Measurements from ENCODE around the gene GOSR2. TPM values are rescaled to one million over a fixed set of nuclear protein-coding genes. Genes with fewer than 3 reads are reported as not detected.

The GOSR2 gene
- total RNA-seq, 2 experiments from 2014 or later: 67.2 to 68.5 TPM

DNA sequence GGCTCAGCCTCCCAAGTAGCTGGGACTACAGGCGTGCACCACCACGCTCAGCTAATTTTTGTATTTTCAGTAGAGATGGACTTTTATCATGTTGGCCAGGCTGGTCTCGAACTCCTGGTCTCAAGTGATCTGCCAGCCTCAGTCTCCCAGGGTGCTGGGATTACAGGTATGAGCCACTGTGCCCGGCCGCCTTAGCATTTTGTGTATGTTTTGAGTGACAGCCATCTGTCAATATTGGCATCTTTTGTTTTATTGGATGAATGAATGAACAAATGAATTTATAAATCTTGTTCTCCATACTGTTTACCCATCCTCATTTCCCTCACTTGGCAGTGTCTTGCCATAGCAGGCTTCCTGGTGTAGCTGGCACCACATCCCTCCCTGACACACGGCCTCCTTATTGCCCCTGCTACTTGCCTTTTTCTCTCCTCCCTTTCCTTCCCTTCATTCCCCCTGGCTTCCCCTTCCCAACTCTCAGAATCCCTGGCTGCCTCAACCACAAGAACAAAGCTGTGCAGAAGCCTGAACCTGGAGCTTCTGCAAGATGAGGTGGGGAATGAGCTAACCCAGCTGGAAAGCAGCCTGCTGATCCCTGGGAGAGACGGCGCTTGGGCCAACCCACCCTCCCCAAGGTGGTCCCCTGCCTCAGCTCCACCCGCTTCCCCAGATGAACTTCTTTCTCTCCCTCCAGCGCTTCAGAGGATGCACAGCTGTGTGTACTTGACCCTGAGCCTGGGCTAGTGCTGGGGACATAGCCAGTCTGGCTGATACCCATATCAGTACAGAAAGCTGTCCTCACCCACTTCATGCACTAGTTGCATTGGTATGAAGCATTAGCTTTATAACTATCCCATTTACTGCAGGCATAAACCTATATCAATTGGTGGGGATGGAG lies 37.3 kb upstream of the GOSR2 start:
- POLR2A ChIA-PET: interaction anchor here (0.6 to 1.1 kb wide), 2 partner anchors 57 to 321 kb away, joined by 3 read pairs; no protein-coding TSS in a partner anchor
- H3K4me1 Mint-ChIP-seq: no peaks in the 10 kb centered on the region
- H3K4me3 Mint-ChIP-seq: no peak overlapping the region
- no peaks in the 10 kb centered on the region for H3K9me3 Mint-ChIP-seq
- no peaks in the 10 kb centered on the region for H3K36me3 Mint-ChIP-seq
- DNase-seq (no peak), ATAC-seq (ENCODE audit: low read depth) (no peak)
- peaks cover 7% of the 10 kb centered on the region for H3K27me3 Mint-ChIP-seq
- H3K27ac Mint-ChIP-seq: no peak overlapping the region

DNA sequence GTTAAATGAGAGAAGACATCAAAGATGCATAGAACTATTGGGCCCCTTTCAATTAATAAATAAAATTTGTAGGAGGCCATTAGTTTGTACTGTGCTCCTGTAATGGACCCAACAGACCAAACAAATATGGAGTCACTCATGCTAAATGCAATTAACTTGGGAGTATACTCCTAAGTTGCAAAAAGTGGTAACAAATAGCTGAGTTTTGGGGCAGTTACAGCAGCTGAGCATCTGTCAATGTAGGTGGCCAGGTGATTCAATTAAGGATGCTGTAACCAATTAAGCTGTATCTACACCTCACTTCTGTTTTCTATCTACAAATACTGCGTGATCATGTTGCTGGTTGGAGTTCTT lies 36.7 kb upstream of the GOSR2 start:
- H3K4me3 Mint-ChIP-seq: no peak overlapping the region
- DNase-seq (no peak), ATAC-seq (ENCODE audit: low read depth) (no peak)

DNA sequence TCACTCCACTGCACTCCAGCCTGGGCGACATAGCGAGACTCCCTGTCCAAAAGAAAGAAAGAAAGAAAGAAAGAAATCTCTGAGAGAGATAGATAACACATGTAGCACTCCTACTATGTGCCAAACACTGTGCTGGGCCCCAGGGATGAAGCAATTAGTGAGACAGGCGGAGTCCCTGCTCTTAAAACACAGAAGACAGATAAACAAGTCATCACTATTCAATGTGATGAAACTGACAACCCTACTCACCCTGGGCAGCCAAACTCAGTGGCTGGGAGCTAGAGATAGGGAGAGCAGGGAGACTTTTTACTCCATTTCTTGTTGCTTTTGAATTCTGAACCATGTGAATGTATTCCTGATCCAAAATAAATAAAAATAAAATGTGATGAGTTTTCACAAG lies 35.2 kb upstream of the GOSR2 start:
- no peak for DNase-seq
- Mint-ChIP-seq H3K27me3 (peaks cover 9% of the 10 kb centered on the region), H3K4me3 (no peak overlapping the region), H3K36me3 (no peaks in the 10 kb centered on the region), H3K9me3 (no peaks in the 10 kb centered on the region), H3K27ac (no peak overlapping the region), H3K4me1 (no peaks in the 10 kb centered on the region)
- POLR2A ChIA-PET: no interaction called here
- no peak for ATAC-seq (ENCODE audit: low read depth)

More for the DNA sequence above, 36.7 kb upstream of the GOSR2 start:
- POLR2A ChIA-PET: interaction anchor here (0.6 to 1.1 kb wide), 2 partner anchors 58 to 320 kb away, joined by 3 read pairs; no protein-coding TSS in a partner anchor
- H3K27me3 Mint-ChIP-seq: peaks cover 9% of the 10 kb centered on the region
- no peaks in the 10 kb centered on the region for H3K4me1 Mint-ChIP-seq
- no peaks in the 10 kb centered on the region for H3K36me3 Mint-ChIP-seq
- no peaks in the 10 kb centered on the region for H3K9me3 Mint-ChIP-seq
- H3K27ac Mint-ChIP-seq: no peak overlapping the region

DNA sequence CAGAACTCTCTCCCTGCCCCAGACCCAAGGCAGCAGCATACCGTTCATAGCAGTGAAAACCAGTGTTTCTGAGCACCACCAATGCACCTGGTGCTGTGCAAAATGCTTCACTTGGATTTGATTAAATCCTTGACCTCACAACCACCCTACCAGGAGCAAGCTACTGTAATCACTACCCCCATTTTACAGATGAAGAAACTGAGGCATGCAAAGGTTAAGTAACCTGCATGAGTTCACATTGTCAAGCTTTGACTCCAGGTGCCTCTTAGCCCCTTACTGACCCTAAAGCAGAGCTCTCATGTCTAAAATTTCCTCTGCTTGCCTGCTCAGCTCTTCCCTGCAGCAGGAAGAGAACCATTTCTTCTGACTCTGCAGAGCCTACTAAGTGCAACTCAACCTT lies 34.2 kb upstream of the GOSR2 start:
- POLR2A ChIA-PET: no interaction called here
- no peak for DNase-seq
- Mint-ChIP-seq H3K4me1 (no peaks in the 10 kb centered on the region), H3K27me3 (peaks cover 15% of the 10 kb centered on the region), H3K36me3 (no peaks in the 10 kb centered on the region), H3K27ac (no peak overlapping the region), H3K9me3 (no peaks in the 10 kb centered on the region), H3K4me3 (no peak overlapping the region)
- no peak for ATAC-seq (ENCODE audit: low read depth)

DNA sequence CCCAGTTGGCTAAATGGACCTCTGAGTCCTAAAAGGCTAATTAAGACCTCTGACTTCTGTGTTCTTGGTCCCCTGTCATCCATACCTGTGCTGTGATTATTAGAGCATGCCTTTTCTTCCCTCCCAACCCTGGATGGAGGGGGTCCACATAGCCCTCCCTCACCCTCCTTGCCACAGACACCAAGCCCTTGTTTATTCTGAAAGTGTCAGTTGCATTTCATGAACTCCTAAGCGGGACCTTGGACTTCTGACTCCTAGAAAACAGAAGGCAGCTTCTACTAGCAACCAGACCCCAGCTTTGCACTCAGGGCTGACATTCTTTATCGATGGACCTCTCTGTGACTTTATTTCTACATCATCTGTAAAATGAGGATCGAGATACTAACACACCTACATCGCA lies 33.4 kb upstream of the GOSR2 start:
- ATAC-seq (ENCODE audit: low read depth) (no peak), DNase-seq (no peak)
- Mint-ChIP-seq H3K4me1 (no peaks in the 10 kb centered on the region), H3K36me3 (no peaks in the 10 kb centered on the region), H3K27ac (no peak overlapping the region), H3K4me3 (no peak overlapping the region), H3K9me3 (no peaks in the 10 kb centered on the region), H3K27me3 (peaks cover 15% of the 10 kb centered on the region)
- POLR2A ChIA-PET: no interaction called here

DNA sequence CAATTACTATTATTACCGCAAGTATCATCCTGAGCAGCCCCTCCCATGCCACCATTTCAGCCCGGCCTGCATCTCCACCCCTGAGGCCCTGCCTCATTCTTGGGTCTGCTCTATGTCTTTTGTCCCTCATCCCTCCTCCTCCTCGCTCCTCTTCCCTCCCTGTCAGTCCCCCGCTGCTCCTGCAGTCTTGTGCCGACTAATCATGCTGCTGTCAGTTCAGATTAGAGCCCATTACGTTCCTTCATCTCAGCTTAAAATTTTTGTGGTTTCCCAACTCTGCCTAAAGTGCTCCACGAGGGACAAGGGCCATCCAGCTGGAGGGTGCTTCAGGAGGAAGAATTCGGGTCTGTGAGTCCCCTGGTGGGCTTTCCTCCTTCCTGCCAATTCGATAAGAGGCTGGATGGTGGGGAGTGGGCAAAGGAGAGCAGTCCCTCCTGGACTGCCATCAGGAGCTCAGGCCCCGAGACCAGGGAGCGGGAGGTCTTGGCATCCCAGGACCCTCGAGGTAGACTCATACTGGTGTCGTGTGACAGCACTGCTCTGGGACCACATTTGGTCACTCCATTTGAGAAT lies 32.9 kb upstream of the GOSR2 start:
- H3K4me1 Mint-ChIP-seq: no peaks in the 10 kb centered on the region
- ATAC-seq (ENCODE audit: low read depth): no peak
- H3K4me3 Mint-ChIP-seq: no peak overlapping the region
- H3K27me3 Mint-ChIP-seq: peaks cover 15% of the 10 kb centered on the region
- no peaks in the 10 kb centered on the region for H3K9me3 Mint-ChIP-seq
- no peak for DNase-seq
- no peaks in the 10 kb centered on the region for H3K36me3 Mint-ChIP-seq
- POLR2A ChIA-PET: no interaction called here
- H3K27ac Mint-ChIP-seq: no peak overlapping the region

DNA sequence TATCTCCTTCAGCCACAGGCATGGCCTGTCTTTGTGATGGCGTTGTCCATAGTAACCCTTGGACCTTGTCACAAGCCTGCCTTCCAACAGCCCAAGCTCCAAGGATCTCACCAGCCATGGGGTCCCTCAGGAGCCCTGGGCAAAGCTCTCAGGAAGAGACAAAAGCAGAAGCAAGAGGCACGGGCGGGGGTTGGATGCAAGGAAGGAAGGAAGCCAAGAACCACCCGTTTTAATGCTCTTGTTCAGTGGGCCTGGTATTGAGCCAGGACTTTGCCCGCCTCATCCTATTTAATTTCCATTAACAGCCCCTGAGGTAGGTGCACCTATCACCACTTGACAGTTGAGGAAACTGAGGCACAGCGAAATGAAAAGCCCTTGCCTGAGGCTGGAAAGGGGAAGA lies 32.3 kb upstream of the GOSR2 start:
- DNase-seq (no peak), ATAC-seq (ENCODE audit: low read depth) (no peak)
- H3K4me3 Mint-ChIP-seq: no peak overlapping the region
- POLR2A ChIA-PET: no interaction called here
- no peaks in the 10 kb centered on the region for H3K36me3 Mint-ChIP-seq
- peaks cover 15% of the 10 kb centered on the region for H3K27me3 Mint-ChIP-seq
- H3K9me3 Mint-ChIP-seq: no peaks in the 10 kb centered on the region
- no peak overlapping the region for H3K27ac Mint-ChIP-seq
- no peaks in the 10 kb centered on the region for H3K4me1 Mint-ChIP-seq

DNA sequence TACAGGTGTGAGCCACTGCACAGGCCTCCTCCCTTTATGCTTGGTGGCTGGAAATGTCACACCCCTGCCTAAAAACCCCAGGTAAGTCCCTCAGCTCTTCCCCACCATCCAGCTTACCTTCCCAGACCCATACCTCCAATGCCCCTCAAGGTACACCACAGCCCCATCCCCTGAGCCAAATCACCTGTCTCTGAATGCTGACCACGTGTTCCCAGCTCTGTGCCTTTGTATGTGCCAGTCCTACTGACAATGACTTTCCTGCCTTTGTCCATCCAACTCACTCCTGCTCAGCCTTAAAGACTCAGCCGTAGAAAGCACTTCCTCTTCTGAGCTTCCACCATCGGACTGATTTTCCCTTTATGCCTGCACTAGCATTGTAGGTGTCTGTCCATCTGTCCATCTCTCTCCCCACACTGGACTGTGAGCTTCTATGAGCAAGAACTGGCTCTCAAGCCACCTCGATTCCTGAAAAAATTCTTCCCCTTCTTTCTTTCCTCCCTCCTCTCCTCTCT lies 30.7 kb upstream of the GOSR2 start:
- no peaks in the 10 kb centered on the region for H3K36me3 Mint-ChIP-seq
- DNase-seq (no peak), ATAC-seq (ENCODE audit: low read depth) (no peak)
- no peaks in the 10 kb centered on the region for H3K9me3 Mint-ChIP-seq
- H3K4me3 Mint-ChIP-seq: no peak overlapping the region
- POLR2A ChIA-PET: no interaction called here
- H3K27ac Mint-ChIP-seq: no peak overlapping the region
- peaks cover 17% of the 10 kb centered on the region for H3K27me3 Mint-ChIP-seq
- H3K4me1 Mint-ChIP-seq: no peaks in the 10 kb centered on the region

DNA sequence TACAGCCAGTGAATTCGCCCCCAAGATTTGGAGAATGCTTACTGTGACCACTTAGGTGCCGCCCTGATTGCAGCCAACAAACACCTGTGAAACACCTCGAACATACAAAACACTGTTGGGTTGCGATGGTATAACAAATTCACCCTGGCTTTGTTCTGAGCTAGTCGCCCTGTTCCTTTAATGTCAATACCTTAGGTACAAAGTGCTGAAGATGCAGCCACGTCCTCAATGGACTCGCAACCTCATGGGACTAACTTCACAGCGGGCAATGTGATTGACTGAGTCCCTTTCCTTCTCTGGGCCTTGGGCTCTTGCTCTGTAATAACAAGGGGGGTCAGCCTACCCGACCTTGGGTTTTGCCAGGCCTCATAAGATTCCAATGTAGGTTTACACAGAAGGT lies 28.9 kb upstream of the GOSR2 start:
- DNase-seq: no peak
- no peak overlapping the region for H3K4me3 Mint-ChIP-seq
- POLR2A ChIA-PET: no interaction called here

DNA sequence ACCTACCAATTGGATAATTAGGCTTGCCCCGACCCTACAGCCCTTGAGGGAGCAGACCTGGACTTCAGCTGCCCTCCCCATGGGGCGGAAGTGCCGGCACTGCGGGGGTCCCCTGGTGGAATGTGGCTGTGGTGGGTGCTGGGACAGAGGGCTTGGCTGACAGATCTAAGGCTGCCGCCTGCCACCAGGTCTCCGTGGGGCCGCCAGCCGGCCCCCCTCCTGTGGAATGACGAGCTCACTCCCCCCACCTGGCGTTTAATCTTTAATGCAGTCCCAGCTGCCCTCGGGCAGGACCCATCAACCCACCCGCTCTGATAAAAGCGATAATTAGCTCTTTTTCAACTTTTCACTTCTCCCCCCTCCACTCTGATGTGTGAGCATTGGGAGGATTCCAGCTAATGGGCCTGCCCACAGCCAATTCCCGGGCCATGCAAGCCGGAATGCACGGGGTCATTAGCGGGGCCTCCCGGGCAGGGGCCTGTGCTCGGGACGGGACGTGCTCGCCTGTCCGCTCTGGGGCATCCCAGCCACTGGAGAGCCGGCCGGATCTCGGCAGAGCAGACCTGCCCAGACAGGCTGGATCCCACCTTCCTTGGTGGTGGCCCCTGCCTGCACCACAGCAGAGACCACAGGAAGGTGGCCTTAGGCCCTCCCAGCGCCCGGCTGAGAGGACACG lies 28.3 kb upstream of the GOSR2 start:
- POLR2A ChIA-PET: no interaction called here
- Mint-ChIP-seq H3K4me1 (no peaks in the 10 kb centered on the region), H3K9me3 (peaks cover 4% of the 10 kb centered on the region), H3K27ac (no peak overlapping the region), H3K4me3 (no peak overlapping the region), H3K36me3 (no peaks in the 10 kb centered on the region), H3K27me3 (peaks cover 12% of the 10 kb centered on the region)
- no peak for ATAC-seq (ENCODE audit: low read depth)
- no peak for DNase-seq

More for the DNA sequence above, 28.9 kb upstream of the GOSR2 start:
- Mint-ChIP-seq H3K4me1 (no peaks in the 10 kb centered on the region), H3K36me3 (no peaks in the 10 kb centered on the region), H3K27ac (no peak overlapping the region), H3K9me3 (peaks cover 4% of the 10 kb centered on the region), H3K27me3 (peaks cover 12% of the 10 kb centered on the region)
- no peak for ATAC-seq (ENCODE audit: low read depth)

DNA sequence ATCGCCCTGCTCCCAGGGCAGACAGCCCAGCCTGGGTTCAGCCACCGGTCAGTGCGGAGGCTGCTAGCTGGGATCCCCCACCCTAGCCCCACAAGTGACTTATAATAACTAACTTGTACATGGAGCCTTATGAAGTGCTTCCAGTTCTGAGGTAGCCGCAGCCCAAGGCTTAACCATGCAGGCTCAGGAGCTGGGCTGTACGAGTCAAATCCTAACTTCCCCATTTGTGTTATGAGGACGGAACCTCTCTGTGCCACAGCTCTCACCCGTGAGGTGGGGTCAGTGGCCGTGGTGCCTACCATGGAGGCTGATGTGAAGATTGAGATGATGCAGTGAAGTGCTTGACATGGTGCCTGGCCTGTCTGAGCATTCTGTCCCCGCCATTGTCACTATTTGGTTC lies 27.8 kb upstream of the GOSR2 start:
- no peak overlapping the region for H3K4me3 Mint-ChIP-seq
- no peak for ATAC-seq (ENCODE audit: low read depth)

DNA sequence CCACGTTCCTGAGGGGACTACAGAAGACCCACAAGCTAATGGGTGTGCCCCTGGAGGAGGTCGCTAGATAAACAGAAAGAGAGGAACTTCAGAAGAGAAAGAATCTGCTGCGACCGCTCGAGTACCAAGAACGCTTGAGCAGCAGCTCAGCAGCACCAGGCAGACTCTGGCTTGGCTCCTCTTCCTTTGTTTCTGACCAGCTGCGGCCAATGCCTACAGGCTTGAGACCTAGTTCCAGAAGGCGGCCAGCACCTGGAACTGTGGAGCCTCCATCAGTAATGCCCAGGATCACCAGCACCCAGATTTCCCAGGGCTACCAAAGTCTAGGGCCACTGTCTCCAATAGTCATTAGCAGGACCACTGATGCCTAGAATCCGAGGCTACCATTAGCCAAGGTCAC lies 26.0 kb upstream of the GOSR2 start:
- ATAC-seq (ENCODE audit: low read depth) (no peak), DNase-seq (no peak)
- Mint-ChIP-seq H3K27ac (no peak overlapping the region), H3K36me3 (no peaks in the 10 kb centered on the region), H3K4me1 (no peaks in the 10 kb centered on the region), H3K27me3 (peaks cover 10% of the 10 kb centered on the region), H3K9me3 (peaks cover 4% of the 10 kb centered on the region), H3K4me3 (no peak overlapping the region)
- POLR2A ChIA-PET: interaction anchor here (0.6 kb wide), 1 partner anchor 699 kb away, joined by 7 read pairs; no protein-coding TSS in a partner anchor

More for the DNA sequence above, 27.8 kb upstream of the GOSR2 start:
- no peak overlapping the region for H3K27ac Mint-ChIP-seq
- no peaks in the 10 kb centered on the region for H3K36me3 Mint-ChIP-seq
- POLR2A ChIA-PET: no interaction called here
- peaks cover 4% of the 10 kb centered on the region for H3K9me3 Mint-ChIP-seq
- DNase-seq: no peak
- H3K27me3 Mint-ChIP-seq: peaks cover 12% of the 10 kb centered on the region
- no peaks in the 10 kb centered on the region for H3K4me1 Mint-ChIP-seq

DNA sequence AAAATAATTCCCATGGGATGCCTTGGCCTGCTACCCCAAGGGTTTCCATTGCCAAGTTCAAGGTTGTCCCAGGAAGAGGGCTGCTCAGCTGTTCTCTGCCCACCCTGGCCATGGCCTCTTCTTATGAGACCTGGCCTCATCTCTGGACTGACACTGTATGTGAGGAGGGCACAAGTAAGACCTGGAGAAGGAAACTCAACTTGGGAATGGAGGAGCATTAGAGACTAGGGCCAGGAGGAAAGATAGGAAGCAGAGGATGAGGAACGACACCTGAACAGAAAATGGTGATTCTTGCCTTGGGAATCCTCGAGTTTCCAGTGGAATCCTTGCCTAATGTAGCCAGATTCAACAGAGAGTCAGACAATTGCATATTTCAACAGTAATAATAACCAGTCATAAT lies 24.6 kb upstream of the GOSR2 start:
- no peak overlapping the region for H3K27ac Mint-ChIP-seq
- H3K4me1 Mint-ChIP-seq: no peaks in the 10 kb centered on the region
- no peak overlapping the region for H3K4me3 Mint-ChIP-seq
- POLR2A ChIA-PET: no interaction called here
- peaks cover 5% of the 10 kb centered on the region for H3K27me3 Mint-ChIP-seq
- no peak for DNase-seq
- ATAC-seq (ENCODE audit: low read depth): no peak
- no peaks in the 10 kb centered on the region for H3K36me3 Mint-ChIP-seq
- peaks cover 4% of the 10 kb centered on the region for H3K9me3 Mint-ChIP-seq
